ENCODE data around the gene QSER1. TPM values are rescaled to one million over a fixed set of nuclear protein-coding genes. Genes with fewer than 3 reads are reported as not detected.
A peak's percentile ranks its signal among the peaks of the same experiment; 100 is the strongest.

The QSER1 gene
- polyA plus RNA-seq, 3 donors from 2014 or later, result 0.89 to 1.3 TPM; not detected in 1

DNA sequence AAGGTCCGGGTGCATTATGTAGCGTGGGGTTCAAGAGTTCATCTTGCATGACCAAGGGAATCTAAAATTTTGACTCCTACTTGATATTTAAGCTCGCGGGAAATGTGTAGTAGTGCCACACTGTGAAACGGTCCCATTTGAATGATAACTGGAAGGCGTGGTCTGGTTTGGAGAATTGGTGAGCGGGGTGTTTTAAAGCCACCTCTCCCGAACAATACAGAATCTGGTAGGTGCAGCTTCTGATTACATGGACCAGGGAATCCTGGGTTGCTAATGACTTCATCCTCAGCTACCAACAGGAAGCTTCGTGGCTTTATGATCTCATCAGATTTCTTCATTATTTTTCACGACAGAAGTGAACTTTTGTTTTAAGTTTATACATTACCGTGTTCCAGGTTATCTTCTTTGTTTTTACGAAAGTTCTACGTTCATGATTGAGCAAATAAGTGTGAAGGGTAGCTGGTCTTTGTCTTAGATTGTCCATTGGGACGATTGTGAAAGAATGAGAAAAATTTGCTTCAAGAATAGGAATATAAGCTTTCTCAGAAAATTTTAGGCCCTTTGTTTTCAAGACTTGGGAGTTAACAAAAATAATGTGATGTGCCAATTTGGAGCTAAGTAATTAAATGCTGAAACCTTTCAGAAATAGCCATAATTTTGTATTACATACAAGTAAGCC lies 1.7 kb downstream of the QSER1 start:
- Mint-ChIP-seq H3K9me3 (no peaks in the 10 kb centered on the region), H3K27me3 (ENCODE audit: low read depth in 3 of 3) (peaks cover 9 to 10% (median 10%) of the 10 kb centered on the region in 3 donors), H3K4me1 (peaks cover 26 to 31% of the 10 kb centered on the region in 2 donors), H3K27ac (peak overlapping the region in 5 of 6 donors; percentile 40 to 91 (median 82)), H3K4me3 (peak overlapping the region; percentile 90 to 94 (median 94)), H3K36me3 (no peaks in the 10 kb centered on the region)
- no peak for DNase-seq

DNA sequence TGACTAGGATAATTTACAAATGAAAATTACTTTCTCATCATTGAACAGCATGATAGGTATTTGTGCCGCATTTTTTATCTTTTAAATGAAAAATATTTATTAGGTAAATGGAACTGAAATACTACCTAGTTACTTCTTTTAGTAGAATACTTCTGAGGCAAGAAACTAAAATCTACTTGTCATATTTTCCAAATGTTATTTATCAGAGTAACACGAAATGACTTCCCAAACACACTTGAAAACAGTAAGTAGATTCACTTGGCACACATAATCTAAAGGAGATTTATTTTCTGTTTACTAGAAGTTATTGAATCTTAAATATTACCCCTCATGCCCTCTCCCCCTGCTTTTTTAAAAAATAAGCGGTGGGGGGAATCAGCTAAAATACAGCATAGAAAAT lies 2.3 kb downstream of the QSER1 start:
- peak overlapping the region in 3 of 5 donors; percentile 49 to 94 (median 90) for H3K4me3 Mint-ChIP-seq
- H3K27ac Mint-ChIP-seq, result no peak overlapping the region
- H3K27me3 Mint-ChIP-seq (ENCODE audit: low read depth in 3 of 3), result peaks cover 9 to 10% (median 10%) of the 10 kb centered on the region in 3 donors
- no peaks in the 10 kb centered on the region for H3K36me3 Mint-ChIP-seq
- no peaks in the 10 kb centered on the region for H3K9me3 Mint-ChIP-seq
- peaks cover 32 to 38% of the 10 kb centered on the region in 2 donors for H3K4me1 Mint-ChIP-seq
- no peak for DNase-seq

DNA sequence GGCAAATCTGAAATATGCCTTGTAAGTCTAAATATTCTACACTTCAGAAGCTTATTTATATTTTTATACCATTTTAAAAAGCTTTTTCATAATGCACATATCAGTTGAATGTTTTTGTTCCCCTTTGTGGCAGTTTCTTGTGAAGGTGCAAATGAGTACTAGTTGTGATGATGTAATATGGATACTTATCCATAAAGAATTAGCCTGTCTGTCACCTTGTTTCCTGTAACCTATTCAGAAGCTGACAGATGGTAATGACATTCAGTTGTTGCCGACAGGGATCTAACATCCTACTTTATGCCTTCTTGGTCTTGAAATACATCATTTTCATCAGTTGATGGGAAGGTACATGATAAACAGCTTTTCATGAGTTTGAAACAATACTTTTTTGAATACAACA lies 2.9 kb downstream of the QSER1 start:
- Mint-ChIP-seq H3K9me3 (no peaks in the 10 kb centered on the region), H3K4me3 (peak overlapping the region in 3 of 5 donors; percentile 7 to 49 (median 48)), H3K27ac (no peak overlapping the region), H3K27me3 (ENCODE audit: low read depth in 3 of 3) (peaks cover 9 to 10% (median 10%) of the 10 kb centered on the region in 3 donors), H3K4me1 (peaks cover 36 to 42% of the 10 kb centered on the region in 2 donors), H3K36me3 (no peaks in the 10 kb centered on the region)
- DNase-seq, result no peak

DNA sequence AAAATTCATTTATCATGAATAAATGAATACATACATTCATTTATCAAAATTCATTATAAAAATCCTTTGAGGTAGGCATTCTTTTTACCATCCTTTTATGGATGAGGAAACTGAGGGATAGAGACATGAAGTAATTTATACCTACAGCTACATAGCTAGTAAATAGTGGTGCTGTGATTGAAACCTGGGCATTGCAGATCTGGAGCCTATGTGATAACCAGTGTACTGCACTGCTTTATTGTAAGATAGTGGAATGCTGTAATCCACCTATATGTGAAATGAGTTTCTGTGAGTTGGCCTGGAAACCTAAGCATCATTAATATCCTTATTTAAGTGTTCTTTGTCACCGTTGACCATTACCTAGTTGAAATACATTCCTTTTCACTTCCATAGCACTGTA lies 4.5 kb downstream of the QSER1 start:
- DNase-seq, result no peak
- H3K9me3 Mint-ChIP-seq, result no peaks in the 10 kb centered on the region
- H3K27ac Mint-ChIP-seq, result no peak overlapping the region
- H3K27me3 Mint-ChIP-seq (ENCODE audit: low read depth in 3 of 3), result peaks cover 3 to 6% (median 4%) of the 10 kb centered on the region in 3 donors
- no peak overlapping the region for H3K4me3 Mint-ChIP-seq
- peaks cover 35 to 41% of the 10 kb centered on the region in 2 donors for H3K4me1 Mint-ChIP-seq
- no peaks in the 10 kb centered on the region for H3K36me3 Mint-ChIP-seq

DNA sequence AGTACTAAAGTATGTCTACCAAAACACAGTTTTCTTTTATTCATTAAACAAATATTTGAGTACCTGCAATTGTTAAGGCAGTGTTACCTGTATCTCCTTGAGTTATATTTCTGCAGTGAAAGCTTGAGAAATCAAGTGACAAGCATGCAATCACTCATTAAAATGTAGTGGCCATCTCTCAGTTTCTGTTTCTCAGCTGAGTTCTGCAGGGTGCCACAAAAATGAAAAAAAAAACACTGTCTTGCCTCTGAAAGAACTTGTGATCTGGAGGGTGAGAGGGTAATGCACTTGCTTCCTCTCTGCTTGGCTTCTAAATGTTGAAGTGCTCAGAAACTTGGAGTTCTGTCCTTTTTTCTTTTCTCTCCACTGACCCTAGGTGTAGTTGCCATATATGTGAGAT lies 6.8 kb downstream of the QSER1 start:
- H3K4me1 Mint-ChIP-seq, result peaks cover 25 to 32% of the 10 kb centered on the region in 2 donors
- peak in 1 of 3 donors; percentile 9 for DNase-seq
- no peaks in the 10 kb centered on the region for H3K27me3 Mint-ChIP-seq (ENCODE audit: low read depth in 3 of 3)
- H3K4me3 Mint-ChIP-seq, result peak overlapping the region in 4 of 5 donors; percentile 48 to 67 (median 56)
- H3K27ac Mint-ChIP-seq, result peak overlapping the region; percentile 53 to 86 (median 75)
- no peaks in the 10 kb centered on the region for H3K36me3 Mint-ChIP-seq
- no peaks in the 10 kb centered on the region for H3K9me3 Mint-ChIP-seq

DNA sequence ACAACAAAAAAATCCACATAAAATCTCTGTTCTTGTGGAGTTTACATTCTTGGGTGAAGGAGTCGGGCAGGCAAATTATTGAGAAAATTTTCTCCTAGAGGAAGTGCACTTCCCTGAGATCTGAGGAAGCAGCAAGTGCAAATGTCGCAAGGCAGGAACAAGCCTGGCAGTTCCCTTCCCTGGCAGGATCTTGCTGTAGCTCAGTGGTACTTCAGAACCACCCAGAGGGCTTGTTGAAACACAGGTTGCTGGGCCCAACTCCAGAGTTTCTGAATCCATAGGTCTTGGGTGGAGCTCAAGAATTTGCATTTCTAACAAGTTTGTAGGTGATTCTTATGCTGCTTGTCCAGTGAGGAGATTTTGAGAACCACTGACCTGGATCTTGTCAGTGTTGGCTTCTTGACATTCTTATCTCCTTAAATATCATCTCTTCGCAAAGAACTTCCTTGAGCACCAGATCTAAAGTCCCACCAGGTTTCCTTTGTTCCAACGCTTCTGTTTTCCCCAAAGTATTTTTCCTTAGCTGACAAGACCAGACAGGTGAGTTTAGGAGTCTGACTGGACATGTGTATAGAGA lies 9.6 kb downstream of the QSER1 start:
- H3K36me3 Mint-ChIP-seq, result no peaks in the 10 kb centered on the region
- no peak overlapping the region for H3K4me3 Mint-ChIP-seq
- peaks cover 24 to 29% of the 10 kb centered on the region in 2 donors for H3K4me1 Mint-ChIP-seq
- no peak overlapping the region for H3K27ac Mint-ChIP-seq
- no peak for DNase-seq
- H3K27me3 Mint-ChIP-seq (ENCODE audit: low read depth in 3 of 3), result no peaks in the 10 kb centered on the region
- no peaks in the 10 kb centered on the region for H3K9me3 Mint-ChIP-seq

DNA sequence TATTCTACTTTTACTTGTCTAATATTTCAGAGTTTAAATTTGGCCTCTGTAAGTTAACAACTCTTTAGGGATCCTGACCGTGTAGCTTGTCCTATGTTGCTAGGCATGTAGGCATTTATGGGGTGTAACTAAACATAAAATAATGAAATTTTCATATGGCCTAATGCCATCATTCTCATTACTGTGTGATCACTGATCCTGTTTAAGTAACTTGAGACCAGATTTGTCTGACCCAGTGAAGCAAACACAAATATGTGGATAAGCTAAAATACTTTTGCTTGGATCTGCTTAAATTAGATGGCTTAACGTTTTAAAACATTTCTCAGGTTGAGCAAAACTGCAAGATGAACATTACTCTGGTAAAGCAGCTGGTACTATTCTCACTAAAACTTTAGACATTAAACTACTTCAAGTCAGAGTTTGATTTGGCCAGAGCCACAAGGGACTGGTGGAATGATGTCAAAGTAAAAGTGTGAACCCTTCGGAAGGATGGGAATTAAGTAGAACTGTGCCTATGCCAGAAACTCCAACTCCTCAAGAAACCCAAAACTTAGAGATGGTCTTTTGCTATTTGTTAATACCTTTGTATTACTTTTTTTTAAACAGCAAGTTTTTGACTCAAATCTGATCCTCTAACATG lies 12.5 kb downstream of the QSER1 start:
- H3K36me3 Mint-ChIP-seq, result peaks cover 0 to 4% (median 0%) of the 10 kb centered on the region in 3 donors
- H3K4me3 Mint-ChIP-seq, result no peak overlapping the region
- H3K27me3 Mint-ChIP-seq (ENCODE audit: low read depth in 3 of 3), result no peaks in the 10 kb centered on the region
- H3K4me1 Mint-ChIP-seq, result peaks cover 5 to 17% of the 10 kb centered on the region in 2 donors
- no peak overlapping the region for H3K27ac Mint-ChIP-seq
- H3K9me3 Mint-ChIP-seq, result no peaks in the 10 kb centered on the region
- no peak for DNase-seq

DNA sequence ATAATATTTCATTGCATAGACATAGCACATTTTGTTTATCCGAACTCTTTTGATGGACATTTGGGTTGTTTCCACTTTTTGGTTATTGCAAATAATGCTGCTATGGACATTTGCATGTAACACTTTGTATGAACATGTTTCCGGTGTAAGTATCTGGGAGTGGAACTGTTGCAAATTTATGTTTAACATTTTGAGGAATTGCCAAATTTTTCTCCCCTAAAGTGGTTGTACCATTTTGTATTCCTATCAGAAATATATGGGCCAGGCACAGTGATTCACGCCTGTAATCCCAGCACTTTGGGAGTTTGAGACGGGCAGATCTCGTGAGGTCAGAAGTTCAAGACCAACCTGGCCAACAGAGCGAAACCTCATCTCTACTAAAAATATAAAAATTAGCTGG lies 16.0 kb downstream of the QSER1 start:
- H3K9me3 Mint-ChIP-seq, result no peaks in the 10 kb centered on the region

DNA sequence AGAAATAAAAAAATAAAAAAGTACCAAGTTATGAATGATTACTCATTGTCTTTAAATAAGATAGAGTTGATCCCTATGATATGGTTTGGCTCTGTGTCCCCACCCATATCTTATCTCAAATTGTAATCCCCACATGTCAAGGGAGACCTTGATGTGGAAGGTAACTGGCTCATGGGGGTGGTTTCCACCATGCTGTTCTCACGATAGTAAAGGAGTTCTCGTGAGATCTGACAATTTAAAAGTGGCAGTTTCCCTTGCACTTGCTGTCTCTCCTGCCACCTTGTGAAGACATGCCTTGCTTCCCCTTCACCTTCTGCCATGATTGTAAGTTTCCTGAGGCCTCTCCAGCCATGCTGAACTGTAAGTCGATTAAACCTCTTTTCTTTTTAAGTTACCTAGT lies 18.8 kb downstream of the QSER1 start:
- peaks cover 0 to 4% (median 0%) of the 10 kb centered on the region in 3 donors for H3K36me3 Mint-ChIP-seq
- peaks cover 7 to 24% of the 10 kb centered on the region in 2 donors for H3K4me1 Mint-ChIP-seq
- H3K4me3 Mint-ChIP-seq, result no peak overlapping the region
- H3K9me3 Mint-ChIP-seq, result no peaks in the 10 kb centered on the region
- H3K27ac Mint-ChIP-seq, result no peak overlapping the region
- H3K27me3 Mint-ChIP-seq (ENCODE audit: low read depth in 3 of 3), result peaks cover 0 to 2% (median 0%) of the 10 kb centered on the region in 3 donors
- no peak for DNase-seq

More for the DNA sequence above, 16.0 kb downstream of the QSER1 start:
- DNase-seq, result no peak
- Mint-ChIP-seq H3K36me3 (peaks cover 0 to 4% (median 0%) of the 10 kb centered on the region in 3 donors), H3K27ac (no peak overlapping the region), H3K4me3 (no peak overlapping the region), H3K4me1 (peaks cover 7 to 24% of the 10 kb centered on the region in 2 donors), H3K27me3 (ENCODE audit: low read depth in 3 of 3) (no peaks in the 10 kb centered on the region)

DNA sequence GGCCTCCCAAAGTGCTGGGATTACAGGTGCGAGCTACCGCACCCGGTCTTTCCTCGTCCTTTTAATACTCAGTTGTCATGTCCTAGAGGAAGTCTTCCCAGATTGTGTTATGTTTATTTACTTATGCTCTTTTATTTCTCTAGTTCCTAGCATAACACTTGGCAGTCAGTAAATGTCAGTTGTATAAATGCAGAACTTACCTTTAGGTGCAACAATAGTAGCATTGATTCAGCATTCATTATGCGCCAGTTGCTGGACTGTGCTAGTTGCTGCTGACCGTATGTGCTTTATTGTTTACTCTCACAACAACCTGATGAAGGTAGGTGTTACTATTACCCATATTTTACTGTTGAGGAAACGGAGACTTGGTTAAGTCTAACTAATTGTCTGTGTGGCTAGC lies 20.8 kb downstream of the QSER1 start:
- Mint-ChIP-seq H3K27ac (no peak overlapping the region), H3K4me3 (no peak overlapping the region)

DNA sequence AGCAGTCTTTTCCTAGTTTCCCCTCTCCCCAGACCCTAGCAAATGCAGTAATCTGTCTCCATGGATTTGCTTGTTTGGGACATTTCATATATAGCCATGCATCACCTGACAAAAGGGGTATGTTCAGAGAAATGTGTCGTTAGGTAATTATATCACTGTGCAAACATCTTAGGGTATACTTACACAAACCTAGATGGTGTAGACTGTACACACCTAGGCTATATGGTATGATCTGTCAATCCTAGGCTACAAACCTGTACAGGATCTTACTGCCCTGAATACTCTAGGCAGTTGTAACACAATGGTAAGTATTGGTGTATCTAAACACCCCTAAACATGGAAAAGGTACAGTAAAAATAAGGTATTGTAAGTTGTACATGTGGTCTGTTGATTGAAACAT lies 23.8 kb downstream of the QSER1 start:
- Mint-ChIP-seq H3K9me3 (no peaks in the 10 kb centered on the region), H3K4me3 (no peak overlapping the region), H3K4me1 (peaks cover 24 to 35% of the 10 kb centered on the region in 2 donors), H3K27me3 (ENCODE audit: low read depth in 3 of 3) (peaks cover 0 to 2% (median 0%) of the 10 kb centered on the region in 3 donors), H3K27ac (no peak overlapping the region), H3K36me3 (no peaks in the 10 kb centered on the region)
- no peak for DNase-seq

More for the DNA sequence above, 20.8 kb downstream of the QSER1 start:
- Mint-ChIP-seq H3K9me3 (no peaks in the 10 kb centered on the region), H3K36me3 (peaks cover 0 to 4% (median 0%) of the 10 kb centered on the region in 3 donors), H3K27me3 (ENCODE audit: low read depth in 3 of 3) (peaks cover 0 to 2% (median 0%) of the 10 kb centered on the region in 3 donors), H3K4me1 (peaks cover 10 to 30% of the 10 kb centered on the region in 2 donors)
- DNase-seq, result no peak

DNA sequence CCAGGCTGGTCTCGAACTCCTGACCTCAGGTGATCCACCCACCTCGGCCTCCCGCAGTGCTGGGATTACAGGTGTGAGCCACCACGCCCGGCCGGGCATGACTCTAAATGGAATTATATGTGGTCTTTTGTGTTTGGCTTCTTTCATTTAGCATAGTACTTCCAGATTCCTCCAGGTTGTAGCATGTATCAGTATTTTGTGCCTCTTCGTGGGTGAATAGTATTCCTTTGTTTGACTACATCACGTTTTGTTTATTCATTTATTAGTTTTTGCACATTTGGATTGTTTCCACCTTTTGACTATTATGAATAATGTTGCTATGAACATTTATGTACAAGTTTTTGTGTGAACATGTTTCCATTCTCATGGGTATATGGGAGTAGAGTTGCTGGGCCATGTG lies 24.4 kb downstream of the QSER1 start:
- Mint-ChIP-seq H3K27me3 (ENCODE audit: low read depth in 3 of 3) (peaks cover 0 to 2% (median 0%) of the 10 kb centered on the region in 3 donors), H3K9me3 (no peaks in the 10 kb centered on the region), H3K4me1 (peaks cover 21 to 29% of the 10 kb centered on the region in 2 donors), H3K27ac (no peak overlapping the region), H3K4me3 (no peak overlapping the region), H3K36me3 (no peaks in the 10 kb centered on the region)
- DNase-seq, result no peak

DNA sequence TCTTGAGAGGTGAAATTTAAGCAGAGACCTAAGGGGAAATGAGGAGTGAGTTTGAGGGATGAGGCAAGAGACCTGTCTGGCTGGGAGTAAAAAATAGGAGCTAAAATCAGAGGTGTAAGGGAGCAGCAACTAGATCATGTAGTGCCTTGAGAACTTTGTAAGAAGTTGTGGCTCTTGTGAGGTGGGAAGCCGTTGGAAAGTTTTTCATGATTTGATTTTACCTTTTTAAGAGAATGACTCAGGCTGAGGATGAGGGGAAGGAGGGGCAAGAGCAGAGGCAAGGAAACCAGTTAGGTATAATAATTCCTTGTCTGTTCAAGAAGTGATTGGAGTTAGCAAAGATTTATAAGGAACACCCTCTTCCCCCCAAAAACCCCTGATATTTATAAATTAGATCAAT lies 25.8 kb downstream of the QSER1 start:
- Mint-ChIP-seq H3K4me3 (no peak overlapping the region), H3K4me1 (peaks cover 19 to 31% of the 10 kb centered on the region in 2 donors), H3K9me3 (no peaks in the 10 kb centered on the region), H3K27ac (peak overlapping the region in 2 of 6 donors; percentile 10 to 24), H3K36me3 (no peaks in the 10 kb centered on the region), H3K27me3 (ENCODE audit: low read depth in 3 of 3) (peaks cover 0 to 2% (median 0%) of the 10 kb centered on the region in 3 donors)
- no peak for DNase-seq

DNA sequence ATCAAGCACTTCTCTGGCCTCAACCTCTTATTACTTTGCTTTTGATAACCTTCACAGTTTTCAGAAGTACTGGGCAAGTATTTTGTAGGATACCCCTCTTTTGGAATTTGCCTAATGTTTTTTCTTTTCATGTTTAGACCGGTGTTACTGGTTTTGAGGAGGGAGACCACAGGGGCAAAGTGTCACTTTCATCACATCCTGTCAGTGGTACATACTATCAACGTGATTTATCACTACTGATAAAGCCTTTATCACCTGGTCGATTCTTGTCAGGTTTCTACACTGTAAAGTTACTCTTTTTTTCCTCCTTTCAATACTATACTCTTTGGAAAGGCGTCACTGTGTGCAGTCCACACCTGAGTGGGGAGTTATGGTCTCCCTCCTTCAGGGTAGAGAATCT lies 26.7 kb downstream of the QSER1 start:
- Mint-ChIP-seq H3K27me3 (ENCODE audit: low read depth in 3 of 3) (peaks cover 0 to 2% (median 0%) of the 10 kb centered on the region in 3 donors), H3K4me1 (peaks cover 19 to 31% of the 10 kb centered on the region in 2 donors), H3K36me3 (no peaks in the 10 kb centered on the region), H3K27ac (peak overlapping the region in 2 of 6 donors; percentile 20 to 50), H3K9me3 (no peaks in the 10 kb centered on the region), H3K4me3 (peak overlapping the region in 2 of 5 donors; percentile 43 to 49)
- DNase-seq, result peak; percentile 4 to 13 (median 9)

Data from immature natural killer cell (primary cell).